ENCODE results near the gene NOM1. TPM values are rescaled to one million over a fixed set of nuclear protein-coding genes. Genes with fewer than 3 reads are reported as not detected.
A peak's percentile ranks its signal among the peaks of the same experiment; 100 is the strongest.

Gene NOM1
- total and polyA plus RNA-seq, 5 experiments from 2014 or later: 2.2 to 40.1 (median 7.2) TPM

DNA sequence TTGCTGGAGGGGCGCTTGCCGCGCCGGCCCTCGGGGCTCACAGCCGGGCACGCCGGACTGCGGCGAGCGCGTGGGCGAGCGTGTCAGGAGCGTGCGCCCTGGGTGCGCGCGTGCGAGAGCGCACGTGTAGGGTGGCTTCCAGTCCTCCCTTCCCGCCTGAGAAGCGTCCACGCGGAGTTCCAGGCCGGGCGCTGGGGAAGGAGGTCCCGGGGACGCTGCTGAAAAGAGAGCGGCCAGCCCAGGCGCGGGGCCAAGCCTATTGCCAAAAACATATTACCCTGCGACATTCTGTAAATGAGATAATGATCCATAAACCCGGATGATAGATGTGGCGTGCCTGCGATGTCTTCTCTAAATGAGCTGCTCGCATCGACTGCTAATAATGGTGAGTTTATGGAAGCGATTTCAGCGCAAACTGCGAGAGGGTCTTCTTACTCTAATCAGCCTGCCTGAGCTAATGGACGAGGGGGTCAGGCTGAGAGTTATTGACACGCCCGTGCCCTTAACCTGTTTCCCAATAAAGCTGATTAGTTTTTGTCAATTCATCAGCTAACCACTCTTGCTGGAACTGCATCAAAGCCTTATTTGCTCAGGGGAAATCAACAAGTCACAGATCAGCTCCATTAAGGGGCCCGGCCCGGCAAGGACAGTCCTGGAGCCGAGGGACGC is 69.0 kb downstream of the NOM1 start:
- Mint-ChIP-seq H3K27ac (no peak overlapping the region), H3K9me3 (peaks cover 0 to 2% (median 0%) of the 10 kb centered on the region in 9 donors), H3K4me1 (peaks cover 12 to 32% (median 24%) of the 10 kb centered on the region in 4 donors), H3K4me3 (peak overlapping the region; percentile 41 to 82 (median 68)), H3K36me3 (no peaks in the 10 kb centered on the region), H3K27me3 (peaks cover 38 to 80% (median 64%) of the 10 kb centered on the region in 5 donors)
- POLR2A ChIA-PET: no interaction called here
- ATAC-seq (no peak), DNase-seq (no peak)

DNA sequence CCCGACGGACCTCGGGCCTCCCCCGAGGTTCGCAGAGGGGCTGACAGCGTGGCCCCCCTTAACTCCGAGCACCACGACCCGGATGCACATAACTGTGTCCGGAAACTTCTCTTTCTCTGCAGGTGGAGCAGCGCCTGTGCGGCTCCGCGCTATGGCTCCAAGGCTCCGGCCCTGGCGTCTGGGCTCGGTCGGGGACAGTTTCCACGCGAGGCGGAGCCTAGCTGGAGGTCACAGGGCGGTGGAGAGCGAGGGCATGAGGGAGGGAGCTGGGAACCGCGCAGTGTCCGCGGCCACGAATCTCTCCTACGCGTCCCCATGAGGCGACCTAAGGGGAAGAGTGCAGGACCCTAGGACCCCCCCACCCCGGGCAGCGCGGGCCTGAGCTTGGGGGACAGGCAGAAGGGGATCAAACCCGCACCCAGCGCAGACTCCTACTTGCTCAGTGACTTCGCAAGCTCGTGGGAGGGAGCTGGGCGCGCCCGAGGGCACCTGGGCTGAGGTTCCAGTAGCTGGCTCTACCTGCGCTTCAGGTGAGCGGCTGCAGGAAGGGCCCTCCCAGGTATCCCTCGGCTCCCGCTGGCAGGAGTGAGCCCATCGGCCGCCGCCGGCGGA is 69.6 kb downstream of the NOM1 start:
- peaks cover 39 to 80% (median 63%) of the 10 kb centered on the region in 5 donors for H3K27me3 Mint-ChIP-seq
- no peak overlapping the region for H3K27ac Mint-ChIP-seq
- peaks cover 0 to 2% (median 0%) of the 10 kb centered on the region in 9 donors for H3K9me3 Mint-ChIP-seq
- DNase-seq (no peak), ATAC-seq (peak; percentile 20 to 43)
- POLR2A ChIA-PET: no interaction called here
- peaks cover 12 to 32% (median 24%) of the 10 kb centered on the region in 4 donors for H3K4me1 Mint-ChIP-seq
- no peaks in the 10 kb centered on the region for H3K36me3 Mint-ChIP-seq
- H3K4me3 Mint-ChIP-seq: peak overlapping the region; percentile 60 to 82 (median 76)

DNA sequence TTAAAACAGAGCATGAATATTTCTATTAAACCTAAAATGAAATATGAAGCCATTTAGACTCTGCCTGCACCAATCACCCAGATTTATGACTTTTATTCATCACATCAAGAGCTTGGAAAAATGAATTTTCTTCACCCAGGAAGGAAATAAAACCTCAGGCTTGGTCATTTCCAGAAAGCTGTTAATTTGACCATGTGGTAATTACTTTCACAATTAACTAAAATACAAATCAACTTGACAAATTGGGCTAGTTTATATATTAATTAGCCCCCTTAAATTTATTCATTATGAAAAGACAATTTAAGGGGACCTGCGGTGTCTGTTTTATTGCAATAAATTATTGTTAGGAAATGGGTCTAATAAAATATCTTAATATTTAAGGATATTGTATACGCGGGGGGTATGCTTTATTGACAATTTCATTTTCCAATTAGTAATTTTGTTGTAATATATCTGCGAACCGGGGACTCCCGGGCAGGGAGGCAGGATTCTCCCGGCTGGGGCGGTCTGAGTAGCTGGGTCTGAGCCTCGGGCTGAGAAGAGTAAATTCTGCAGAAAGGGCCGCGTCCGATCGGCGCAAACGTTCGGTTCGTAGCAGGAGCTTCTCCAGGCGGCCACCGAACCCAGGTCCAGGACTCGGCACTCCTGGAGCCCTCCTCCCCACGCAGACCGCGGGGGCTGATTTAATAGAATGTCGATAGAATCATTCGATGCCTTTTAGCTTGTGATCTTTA is 70.4 kb downstream of the NOM1 start:
- H3K4me3 Mint-ChIP-seq: peak overlapping the region in 6 of 10 donors; percentile 32 to 81 (median 50)
- DNase-seq (no peak), ATAC-seq (no peak)
- H3K4me1 Mint-ChIP-seq: peaks cover 12 to 32% (median 24%) of the 10 kb centered on the region in 4 donors
- H3K27me3 Mint-ChIP-seq: peaks cover 40 to 80% (median 63%) of the 10 kb centered on the region in 5 donors
- peaks cover 0 to 4% (median 0%) of the 10 kb centered on the region in 9 donors for H3K9me3 Mint-ChIP-seq
- H3K27ac Mint-ChIP-seq: no peak overlapping the region
- POLR2A ChIA-PET: no interaction called here
- no peaks in the 10 kb centered on the region for H3K36me3 Mint-ChIP-seq

DNA sequence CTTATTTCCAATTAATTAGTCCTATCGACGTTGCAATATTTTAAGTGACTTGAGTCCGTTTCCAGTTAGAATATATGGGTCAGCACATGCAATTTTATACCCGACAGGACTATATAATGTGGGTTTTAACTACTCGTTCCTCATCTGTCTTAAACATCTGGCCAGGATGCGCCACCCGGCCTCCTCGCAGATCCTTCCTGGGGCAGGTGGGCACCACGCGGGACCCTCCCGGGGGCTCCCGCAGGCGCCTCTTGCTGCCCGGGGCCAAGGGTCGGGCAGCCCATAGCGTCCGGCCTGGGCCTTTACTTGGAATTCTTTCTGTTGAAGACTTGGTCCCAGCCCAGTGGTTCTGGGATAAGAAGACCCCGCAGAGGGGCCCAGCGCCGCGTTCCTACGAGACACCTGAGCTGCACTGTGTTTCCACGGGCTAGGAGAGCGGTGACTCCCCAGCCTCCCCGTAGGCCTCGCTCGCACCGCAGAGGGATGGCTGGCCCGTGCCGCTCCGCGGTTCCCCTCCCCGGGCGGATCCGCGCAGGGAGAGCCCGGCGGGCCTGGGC is 71.1 kb downstream of the NOM1 start:
- Mint-ChIP-seq H3K36me3 (no peaks in the 10 kb centered on the region), H3K4me1 (peaks cover 12 to 32% (median 24%) of the 10 kb centered on the region in 4 donors), H3K27me3 (peaks cover 46 to 80% (median 69%) of the 10 kb centered on the region in 5 donors), H3K4me3 (peak overlapping the region in 4 of 10 donors; percentile 29 to 52 (median 39)), H3K9me3 (peaks cover 0 to 6% (median 0%) of the 10 kb centered on the region in 9 donors), H3K27ac (no peak overlapping the region)
- POLR2A ChIA-PET: no interaction called here
- ATAC-seq (peak in 1 of 2 donors; percentile 51), DNase-seq (no peak)

DNA sequence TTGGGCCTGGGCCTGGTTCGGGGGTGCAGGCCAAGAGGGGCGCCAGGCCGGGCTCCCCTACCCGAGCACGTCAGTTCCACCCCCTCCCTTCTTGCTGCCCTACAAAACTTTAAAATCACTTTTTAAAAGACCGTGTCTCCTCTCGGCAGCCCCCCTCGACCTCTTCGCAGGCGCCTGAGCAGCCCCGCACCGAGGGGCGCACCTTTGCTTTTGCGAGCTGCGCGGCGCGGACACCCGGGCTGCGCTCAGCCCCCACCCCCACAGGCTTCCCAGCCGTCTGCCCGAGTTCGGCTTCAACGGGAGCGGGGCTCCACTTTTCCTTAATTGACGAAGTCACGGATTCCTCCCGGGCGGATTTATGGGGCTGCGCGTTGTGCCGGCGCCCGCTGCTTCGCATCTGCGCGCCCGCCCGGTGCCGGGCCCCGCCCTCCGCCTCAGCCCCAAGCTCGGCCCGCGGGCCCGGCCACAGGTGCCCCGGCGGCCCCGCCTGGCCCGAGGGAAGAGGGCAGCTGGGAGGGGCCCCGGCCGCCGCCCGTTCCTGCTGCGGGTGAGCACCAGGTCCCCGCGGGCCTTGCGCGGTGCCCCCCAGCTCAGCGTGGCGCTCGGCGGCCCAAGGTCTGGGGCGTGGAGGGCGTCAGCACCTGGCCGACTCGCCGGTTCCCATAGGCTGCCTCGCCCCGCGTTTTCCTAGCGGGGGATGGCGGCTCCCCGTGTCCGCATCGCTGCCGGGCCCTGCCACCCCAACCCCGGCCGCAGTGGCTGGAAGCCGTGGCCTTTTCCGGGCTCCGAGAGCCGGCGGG is 71.8 kb downstream of the NOM1 start:
- POLR2A ChIA-PET: no interaction called here
- peak overlapping the region in 3 of 10 donors; percentile 10 to 26 (median 20) for H3K4me3 Mint-ChIP-seq
- no peak overlapping the region for H3K27ac Mint-ChIP-seq
- H3K9me3 Mint-ChIP-seq: peaks cover 0 to 6% (median 0%) of the 10 kb centered on the region in 9 donors
- H3K4me1 Mint-ChIP-seq: peaks cover 12 to 28% (median 21%) of the 10 kb centered on the region in 4 donors
- ATAC-seq: no peak
- peaks cover 48 to 80% (median 69%) of the 10 kb centered on the region in 5 donors for H3K27me3 Mint-ChIP-seq
- DNase-seq: no peak
- no peaks in the 10 kb centered on the region for H3K36me3 Mint-ChIP-seq

DNA sequence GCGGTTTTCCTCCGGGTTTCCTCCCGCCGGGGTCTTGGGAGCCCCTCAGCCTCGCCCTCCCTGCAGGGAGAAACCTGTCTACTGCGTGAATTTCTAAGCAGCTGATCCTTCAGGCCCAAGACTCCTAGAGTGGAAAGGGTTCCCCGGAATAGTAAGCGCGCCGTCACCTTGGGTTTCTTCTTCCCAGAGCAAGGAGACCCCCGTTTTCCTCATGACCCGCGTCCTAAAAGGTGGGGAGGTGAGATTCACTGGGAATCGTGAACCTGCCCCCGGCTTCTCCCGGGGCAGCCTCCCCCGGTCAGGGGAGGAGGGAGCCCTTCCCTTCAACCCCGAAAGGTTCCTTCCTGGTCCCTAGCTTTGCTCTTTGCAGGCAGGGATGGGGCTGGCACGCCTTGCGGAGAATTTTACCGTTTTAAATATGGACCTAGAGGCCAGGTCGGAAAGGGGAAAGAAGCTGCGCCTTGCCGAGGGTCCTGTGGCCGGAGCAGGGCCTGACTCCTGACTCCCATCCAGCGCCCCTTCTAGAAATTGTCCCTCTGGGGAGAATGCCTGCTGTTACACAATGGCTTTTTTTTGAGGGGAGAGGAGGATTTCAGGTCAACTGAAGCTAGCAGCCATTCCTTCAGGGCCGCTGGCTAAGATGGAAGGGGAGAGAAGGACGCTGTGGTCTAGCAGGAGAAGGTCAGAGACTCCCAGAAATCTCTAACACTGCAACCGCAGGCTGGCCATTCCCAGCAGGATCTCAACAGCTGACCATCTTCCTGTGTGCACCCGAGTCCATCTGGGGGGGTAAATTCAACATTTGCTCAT is 72.6 kb downstream of the NOM1 start:
- H3K9me3 Mint-ChIP-seq: peaks cover 0 to 6% (median 0%) of the 10 kb centered on the region in 9 donors
- no peak for DNase-seq
- peak overlapping the region in 3 of 10 donors; percentile 10 to 45 (median 14) for H3K4me3 Mint-ChIP-seq
- no peak overlapping the region for H3K27ac Mint-ChIP-seq
- peaks cover 53 to 80% (median 72%) of the 10 kb centered on the region in 5 donors for H3K27me3 Mint-ChIP-seq
- H3K4me1 Mint-ChIP-seq: peaks cover 7 to 20% (median 16%) of the 10 kb centered on the region in 4 donors
- POLR2A ChIA-PET: no interaction called here
- ATAC-seq: no peak
- no peaks in the 10 kb centered on the region for H3K36me3 Mint-ChIP-seq

Other genes with a start within 250 kb of the NOM1 start
- gene LMBR1, start 56.5 kb upstream of the NOM1 start, total RNA-seq: 100 to 1,000 TPM; 136 to 157 TPM
- gene LMBR1, start 56.5 kb upstream of the NOM1 start, polyA plus RNA-seq: 10 to 100 TPM; 41.9 to 45.9 (median 44.3) TPM
- gene MNX1, start 61.0 kb downstream of the NOM1 start, total RNA-seq: not detected
- not detected for gene MNX1, start 61.0 kb downstream of the NOM1 start, polyA plus RNA-seq
- 10 to 100 TPM; 55.8 to 59.4 TPM for gene UBE3C, start 189.2 kb downstream of the NOM1 start, total RNA-seq
- gene UBE3C, start 189.2 kb downstream of the NOM1 start, polyA plus RNA-seq: 10 to 100 TPM; 17.5 to 29.0 (median 27.3) TPM

All from naive thymus-derived CD8-positive, alpha-beta T cell (primary cell).